GM21390 (cell line): ENCODE results near the gene OTOP2.
"Not testable (repeated sequence)": the region's sequence is repeated elsewhere in the genome, so short reads cannot be mapped to it uniquely, and the experiment has no call there.

Experiments used
- ATAC-seq: cut with Tn5 transposase; IDR thresholded peaks from one replicate; pipeline ENCODE4 v1.9.1; 2021; ENCODE audit not compliant: unreplicated experiment

Gene OTOP2

GRCh38 chr17:74971069-74971841, 47.2 kb downstream of the OTOP2 start:
- no peak for ATAC-seq

- ATAC-seq: no peak
Observed at GRCh38 chr17:74971842-74972106, 47.7 kb downstream of the OTOP2 start.

GRCh38 chr17:74972107-74972972, 48.3 kb downstream of the OTOP2 start, which contains the start of gene HID1:
TSS of gene HID1 (minus strand) at chr17:74972759. CDS start at chr17:74972656, 103 bp downstream.
- ATAC-seq: no peak

- ATAC-seq: no peak
Observed at GRCh38 chr17:74972973-74973328, 48.9 kb downstream of the OTOP2 start.

- ATAC-seq: no peak
Observed at GRCh38 chr17:74975943-74976342, 51.9 kb downstream of the OTOP2 start.

- no peak for ATAC-seq
Observed at GRCh38 chr17:74977802-74978201, 53.7 kb downstream of the OTOP2 start.

- ATAC-seq: no peak
Observed at GRCh38 chr17:74978240-74978639, 54.2 kb downstream of the OTOP2 start.

GRCh38 chr17:74979408-74980146, 55.5 kb downstream of the OTOP2 start:
- ATAC-seq: no peak

- ATAC-seq: no peak
Observed at GRCh38 chr17:74981318-74981978, 57.4 kb downstream of the OTOP2 start.

GRCh38 chr17:74981979-74982662, 58.0 kb downstream of the OTOP2 start:
- peak; percentile 71 for ATAC-seq

- not testable (repeated sequence) for ATAC-seq
Observed at GRCh38 chr17:74982663-74983313, 58.7 kb downstream of the OTOP2 start.
